ENCODE results near the gene RAC3.

- no peak for TF ChIP-seq CTCF (IDR thresholded peaks at IDR 0.05)
- no peak for TF ChIP-seq EZH2 (IDR thresholded peaks at IDR 0.05)
Observed at GRCh38 chr17:82083009-82083408, 51.5 kb downstream of the RAC3 start.
